Muscle layer of colon (tissue), 2 donors: Measurements from ENCODE around the gene ZNF398.
A peak's percentile ranks its signal among the peaks of the same experiment; 100 is the strongest.

Source experiments
- H3K27ac ChIP-seq: one replicate; pipeline ENCODE4 v1.7.0; 2013; ENCODE audit warnings: low read depth, mild to moderate bottlenecking, low read length, moderate library complexity
- H3K27me3 ChIP-seq, 2 donors: one replicate each; pipeline ENCODE4 v1.7.0; 2013; ENCODE audit warnings: low read length in 2 of 2, mild to moderate bottlenecking in 2 of 2; ENCODE audit not compliant: insufficient read depth in 2 of 2, control insufficient read depth in 1 of 2
- H3K36me3 ChIP-seq: one replicate; pipeline ENCODE4 v1.7.0; 2013; ENCODE audit warnings: mild to moderate bottlenecking, low read length; ENCODE audit not compliant: insufficient read depth
- H3K4me1 ChIP-seq: one replicate; pipeline ENCODE4 v1.7.0; 2013; ENCODE audit warnings: mild to moderate bottlenecking, low read length; ENCODE audit not compliant: insufficient read depth
- H3K4me3 ChIP-seq, 2 donors: one replicate each; pipeline ENCODE4 v1.7.0; 2013; ENCODE audit warnings: low read length in 2 of 2, low read depth in 1 of 2, mild to moderate bottlenecking in 1 of 2, moderate library complexity in 1 of 2
- H3K9ac ChIP-seq: one replicate; pipeline ENCODE4 v1.7.0; 2013; ENCODE audit warnings: low read length
- H3K9me3 ChIP-seq: one replicate; pipeline ENCODE4 v1.7.0; 2013; ENCODE audit warnings: mild to moderate bottlenecking, low read length
- donor health status: abdominal sarcoma.
- donor health status: Adenocarcinoma of cecum.

ZNF398 gene

GRCh38 chr7:149188213-149188612 lies 41.0 kb downstream of the ZNF398 start:
- H3K4me3 ChIP-seq: no peak overlapping the region
- no peaks in the 10 kb centered on the region for H3K9me3 ChIP-seq
- H3K36me3 ChIP-seq: no peaks in the 10 kb centered on the region
- H3K4me1 ChIP-seq: no peaks in the 10 kb centered on the region
- no peak overlapping the region for H3K9ac ChIP-seq
- no peak overlapping the region for H3K27ac ChIP-seq
- H3K27me3 ChIP-seq: no peaks in the 10 kb centered on the region

GRCh38 chr7:149188637-149189259 lies 41.5 kb downstream of the ZNF398 start:
- Histone ChIP-seq H3K9ac (no peak overlapping the region), H3K4me1 (no peaks in the 10 kb centered on the region), H3K9me3 (no peaks in the 10 kb centered on the region), H3K27ac (no peak overlapping the region), H3K36me3 (no peaks in the 10 kb centered on the region), H3K27me3 (no peaks in the 10 kb centered on the region), H3K4me3 (no peak overlapping the region)

- H3K4me3 ChIP-seq: no peak overlapping the region
- H3K9me3 ChIP-seq: no peaks in the 10 kb centered on the region
- no peaks in the 10 kb centered on the region for H3K27me3 ChIP-seq
- peaks cover 12% of the 10 kb centered on the region for H3K4me1 ChIP-seq
- H3K36me3 ChIP-seq: no peaks in the 10 kb centered on the region
- H3K27ac ChIP-seq: no peak overlapping the region
- H3K9ac ChIP-seq: no peak overlapping the region
Observed at GRCh38 chr7:149191851-149192250, 44.6 kb downstream of the ZNF398 start.

- Histone ChIP-seq H3K27ac (peak overlapping the region; percentile 76), H3K4me3 (peak overlapping the region; percentile 67 to 84), H3K4me1 (peaks cover 16% of the 10 kb centered on the region), H3K27me3 (no peaks in the 10 kb centered on the region), H3K36me3 (peaks cover 21% of the 10 kb centered on the region), H3K9me3 (no peaks in the 10 kb centered on the region), H3K9ac (peak overlapping the region; percentile 45)
Observed at GRCh38 chr7:149194799-149195179, 47.5 kb downstream of the ZNF398 start.

- Histone ChIP-seq H3K27ac (peak within 1 kb of the TSS; percentile 78), H3K9me3 (no peaks in the 10 kb centered on the region), H3K4me3 (peak within 1 kb of the TSS; percentile 76 to 84), H3K9ac (peak within 1 kb of the TSS; percentile 90), H3K36me3 (peaks cover 27% of the 10 kb centered on the region), H3K27me3 (no peaks in the 10 kb centered on the region), H3K4me1 (peaks cover 16% of the 10 kb centered on the region)
Observed at GRCh38 chr7:149195180-149196150, 48.2 kb downstream of the ZNF398 start, which contains the start of gene ZNF282. Gene ZNF282, plus strand, starts transcription at chr7:149195546. Its CDS starts 44 bp downstream, at chr7:149195590.

- H3K4me3 ChIP-seq: peak overlapping the region; percentile 76 to 84
- H3K36me3 ChIP-seq: peaks cover 34% of the 10 kb centered on the region
- peak overlapping the region; percentile 78 for H3K27ac ChIP-seq
- H3K4me1 ChIP-seq: peaks cover 16% of the 10 kb centered on the region
- H3K9me3 ChIP-seq: no peaks in the 10 kb centered on the region
- peak overlapping the region; percentile 90 for H3K9ac ChIP-seq
- no peaks in the 10 kb centered on the region for H3K27me3 ChIP-seq
Observed at GRCh38 chr7:149196151-149196704, 49.0 kb downstream of the ZNF398 start.

- H3K9me3 ChIP-seq: no peaks in the 10 kb centered on the region
- peaks cover 34% of the 10 kb centered on the region for H3K36me3 ChIP-seq
- peak overlapping the region; percentile 90 for H3K9ac ChIP-seq
- no peaks in the 10 kb centered on the region for H3K27me3 ChIP-seq
- H3K27ac ChIP-seq: peak overlapping the region; percentile 78
- H3K4me3 ChIP-seq: peak overlapping the region; percentile 76 to 84
- H3K4me1 ChIP-seq: peaks cover 16% of the 10 kb centered on the region
Observed at GRCh38 chr7:149196705-149197171, 49.5 kb downstream of the ZNF398 start.

GRCh38 chr7:149197675-149198074 lies 50.4 kb downstream of the ZNF398 start:
- Histone ChIP-seq H3K27ac (no peak overlapping the region), H3K27me3 (no peaks in the 10 kb centered on the region), H3K4me1 (peaks cover 16% of the 10 kb centered on the region), H3K4me3 (no peak overlapping the region), H3K36me3 (peaks cover 36% of the 10 kb centered on the region), H3K9ac (no peak overlapping the region), H3K9me3 (no peaks in the 10 kb centered on the region)

GRCh38 chr7:149198161-149198816 lies 51.0 kb downstream of the ZNF398 start:
- no peaks in the 10 kb centered on the region for H3K27me3 ChIP-seq
- H3K36me3 ChIP-seq: peaks cover 41% of the 10 kb centered on the region
- no peak overlapping the region for H3K9ac ChIP-seq
- no peak overlapping the region for H3K27ac ChIP-seq
- H3K4me3 ChIP-seq: no peak overlapping the region
- peaks cover 22% of the 10 kb centered on the region for H3K4me1 ChIP-seq
- H3K9me3 ChIP-seq: no peaks in the 10 kb centered on the region

- Histone ChIP-seq H3K27me3 (no peaks in the 10 kb centered on the region), H3K9me3 (no peaks in the 10 kb centered on the region), H3K4me1 (peaks cover 23% of the 10 kb centered on the region), H3K4me3 (no peak overlapping the region), H3K9ac (no peak overlapping the region), H3K27ac (no peak overlapping the region), H3K36me3 (peaks cover 51% of the 10 kb centered on the region)
Observed at GRCh38 chr7:149199234-149199995, 52.2 kb downstream of the ZNF398 start.
